Neural cell (in vitro differentiated cells): Measurements from ENCODE around the gene STX16.

Experiments
- CTCF ChIP-seq: fragments of 450-650 bp; IDR thresholded peaks from 2 replicates; pipeline ENCODE4 v1.5.1; 2014; ENCODE audit warnings: antibody characterized with exemption, mild to moderate bottlenecking, moderate library complexity; ENCODE audit not compliant: poor library complexity, severe bottlenecking
- EZH2 ChIP-seq: fragments of 200-600, 300-800 bp; shearing (Covaris generic), sonication (generic); IDR thresholded peaks from 2 replicates; pipeline ENCODE4 v1.6.1; 2014; ENCODE audit warnings: antibody characterized with exemption, low read length, borderline replicate concordance, mild to moderate bottlenecking; ENCODE audit not compliant: insufficient read depth, poor library complexity, severe bottlenecking
- MXI1 ChIP-seq: fragments of 450-650 bp; conservative IDR thresholded peaks from 2 replicates; pipeline ENCODE4 v1.6.1; 2014; ENCODE audit warnings: antibody characterized with exemption, mild to moderate bottlenecking; ENCODE audit not compliant: poor library complexity, severe bottlenecking
- POLR2AphosphoS5 ChIP-seq: IDR thresholded peaks from 2 replicates; pipeline ENCODE4 v1.6.1; 2012
- RAD21 ChIP-seq: fragments of 450-650 bp; conservative IDR thresholded peaks from 2 replicates; pipeline ENCODE4 v1.6.1; 2014; ENCODE audit warnings: antibody characterized with exemption, mild to moderate bottlenecking, moderate library complexity
- REST ChIP-seq: IDR thresholded peaks from 2 replicates; pipeline ENCODE4 v1.6.1; 2012; ENCODE audit warnings: borderline replicate concordance
- SMC3 ChIP-seq: fragments of 450-650 bp; conservative IDR thresholded peaks from 2 replicates; pipeline ENCODE4 v1.6.1; 2014; ENCODE audit warnings: antibody characterized with exemption, mild to moderate bottlenecking, moderate library complexity; ENCODE audit not compliant: poor library complexity
- TAF1 ChIP-seq: IDR thresholded peaks from 2 replicates; pipeline ENCODE4 v1.6.1; 2012; ENCODE audit warnings: low read depth

- TF ChIP-seq CTCF (no peak), RAD21 (no peak), MXI1 (no peak), REST (no peak), POLR2AphosphoS5 (no peak), EZH2 (no peak), TAF1 (no peak), SMC3 (no peak)
Observed at GRCh38 chr20:58719971-58720371, 68.9 kb downstream of the STX16 start.
